Measurements from ENCODE around the gene LCP1. TPM values are rescaled to one million over a fixed set of nuclear protein-coding genes. Genes with fewer than 3 reads are reported as not detected.

LCP1 gene
- total and polyA plus RNA-seq, 9 of the 15 experiments (the other 6 are each of a cell fraction or from before 2014, with no cell fraction given), result 83.0 to 255 (median 163) TPM

- TF ChIP-seq SMARCE1 (IDR thresholded peaks at IDR 0.05), result no peak
- no peak for TF ChIP-seq GTF2E2 (tag; IDR thresholded peaks at IDR 0.05)
- TF ChIP-seq RFX5 (IDR thresholded peaks at IDR 0.05; ENCODE audit: low read depth, low read length), result no peak
- peak; percentile 45; the same call in 1 of the 2 replicates for TF ChIP-seq CEBPG (CRISPR knock-in tag; IDR thresholded peaks at IDR 0.05)
- TF ChIP-seq CEBPG (tag; conservative IDR thresholded peaks at IDR 0.05 in 1 of 2, IDR thresholded peaks at IDR 0.05 in 1 of 2), result peak; percentile 56 to 65; a peak in 3 of 4 replicates
Observed at GRCh38 chr13:46178143-46178542, 3.8 kb downstream of the LCP1 start (continued).

GRCh38 chr13:46176756-46177155, 5.2 kb downstream of the LCP1 start:
- H2AFZ ChIP-seq (ENCODE audit: low read depth, low read length), result no peak overlapping the region
- H3K9me1 ChIP-seq (ENCODE audit: control insufficient read depth, insufficient read depth, low read length), result no peaks in the 10 kb centered on the region
- WGBS (ENCODE audit: insufficient coverage, low coverage, missing lambda C conversion rate), result 46% methylated on average over 2 of the region's 3 CpGs
- H3K36me3 ChIP-seq (ENCODE audit: control insufficient read depth, insufficient read depth, low read length), result peaks cover 60% of the 10 kb centered on the region; the same call in 2 of the 3 replicates
- POLR2A ChIA-PET, result interaction anchor here (1.6 kb wide), 1 partner anchor 9 kb away, joined by 8 read pairs; no protein-coding TSS in a partner anchor
- H4K20me1 ChIP-seq (replicated peaks; ENCODE audit: control insufficient read depth, insufficient read depth, low read length), result no peaks in the 10 kb centered on the region; the same call in 1 of the 2 replicates
- no peak overlapping the region for H3K27ac ChIP-seq (ENCODE audit: extremely low read depth, low read depth, low read length)
- BruUV-seq (replicated peaks), result no TSS peak
- H3K9ac ChIP-seq (ENCODE audit: insufficient read depth in 1 of 2, low read depth in 2 of 2, low read length in 2 of 2), result no peak overlapping the region
- TF ChIP-seq MLLT1 (IDR thresholded peaks at IDR 0.05), result peak in 1 of 2 experiments; percentile 30; a peak in 1 of 4 replicates
- TF ChIP-seq POLR2A (conservative IDR thresholded peaks at IDR 0.05), result peak; percentile 46
- TF ChIP-seq SUPT5H (IDR thresholded peaks at IDR 0.05), result peak; percentile 43; the same call in 1 of the 2 replicates
- TF ChIP-seq ATF4 (CRISPR knock-in tag; IDR thresholded peaks at IDR 0.05), result no peak
- ATAC-seq (no peak), FAIRE-seq (peak; percentile 52), DNase-seq (ENCODE audit: extremely low read depth in 1 of 4, low spot score in 3 of 4) (no peak)
- in situ Hi-C loops (cut with MboI), result no loop called here
- H3K27me3 ChIP-seq (ENCODE audit: control insufficient read depth in 2 of 2, insufficient read depth in 2 of 2, low read length in 2 of 2), result no peaks in the 10 kb centered on the region
- peaks cover 98% of the 10 kb centered on the region for H3K79me2 ChIP-seq (ENCODE audit: control insufficient read depth, insufficient read depth, low read length)
- H3K9me3 ChIP-seq (replicated peaks; ENCODE audit: control insufficient read depth, insufficient read depth, low read depth, low read length), result no peaks in the 10 kb centered on the region
- no peak overlapping the region for H3K4me2 ChIP-seq (ENCODE audit: insufficient read depth, low read length)
- intact Hi-C loops (cut with micrococcal nuclease), result no loop called here
- CTCF ChIA-PET (ENCODE audit: low intra/inter-chr PET ratio), result no interaction called here
- H3K4me1 ChIP-seq (replicated peaks in 1 of 2; ENCODE audit: control insufficient read depth in 2 of 2, insufficient read depth in 2 of 2, low read length in 2 of 2), result peaks cover 2 to 20% of the 10 kb centered on the region in 2 experiments; a peak in 2 of 5 replicates
- no peak overlapping the region for H3K4me3 ChIP-seq

Data from K562 (cell line).